Subcutaneous adipose tissue (tissue), 4 donors: ENCODE results near the gene KLC4. TPM values are rescaled to one million over a fixed set of nuclear protein-coding genes. Genes with fewer than 3 reads are reported as not detected.

Experiments used
- total RNA-seq, 4 donors: library from RNA; depleted of rRNA; stranded (reverse); fragments of >200 nt; gene quantifications; one replicate each; pipeline ENCODE4 v1.1.0, GENCODE V29; 2016
- TF ChIP-seq, protein P1 (sequence below): fragments of 450-650 bp; IDR thresholded peaks from one replicate; pipeline ENCODE4 v1.5.1; 2016; ENCODE audit warnings: low read depth, mild to moderate bottlenecking, control low read depth, antibody characterized with exemption, moderate library complexity

Gene KLC4
- total RNA-seq, 4 donors from 2014 or later: 10.9 to 24.7 (median 21.9) TPM

DNA sequence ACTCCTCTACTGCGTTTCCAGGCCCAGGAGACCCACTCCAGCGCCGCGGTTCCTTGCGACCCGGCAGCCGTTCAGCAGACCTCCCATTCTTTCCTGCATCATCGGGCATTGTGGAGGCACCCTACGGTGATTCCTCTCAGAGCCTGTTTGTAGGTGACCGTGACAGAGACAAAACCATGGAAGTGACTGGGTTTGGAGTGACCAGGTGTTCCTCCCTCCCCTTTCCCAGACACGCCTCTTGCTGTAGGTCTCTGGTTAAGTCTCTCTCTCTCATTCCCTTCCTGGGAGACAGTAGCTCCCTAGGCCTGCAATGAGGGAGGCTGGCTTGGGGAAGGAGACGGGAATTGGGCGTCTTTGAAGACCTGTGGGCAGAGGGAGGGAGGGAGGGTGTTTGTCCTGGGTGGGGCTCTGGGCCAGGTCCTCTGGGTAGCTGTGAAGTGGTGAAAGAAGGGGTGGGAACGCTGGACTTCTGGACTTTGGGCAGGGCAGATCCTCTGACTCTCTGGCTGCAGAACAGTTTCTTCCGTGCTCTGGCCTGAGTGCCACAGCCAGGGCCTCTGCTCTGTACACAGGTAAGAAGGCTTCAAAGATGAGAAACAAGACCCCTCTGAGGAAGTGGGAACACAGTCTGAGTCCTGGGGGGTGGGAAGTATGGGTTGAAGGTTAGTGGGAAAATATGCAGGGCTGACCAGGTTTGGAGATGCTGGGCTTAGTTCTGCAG lies 763 bp downstream of the KLC4 start:
- TF ChIP-seq, protein P1, sequence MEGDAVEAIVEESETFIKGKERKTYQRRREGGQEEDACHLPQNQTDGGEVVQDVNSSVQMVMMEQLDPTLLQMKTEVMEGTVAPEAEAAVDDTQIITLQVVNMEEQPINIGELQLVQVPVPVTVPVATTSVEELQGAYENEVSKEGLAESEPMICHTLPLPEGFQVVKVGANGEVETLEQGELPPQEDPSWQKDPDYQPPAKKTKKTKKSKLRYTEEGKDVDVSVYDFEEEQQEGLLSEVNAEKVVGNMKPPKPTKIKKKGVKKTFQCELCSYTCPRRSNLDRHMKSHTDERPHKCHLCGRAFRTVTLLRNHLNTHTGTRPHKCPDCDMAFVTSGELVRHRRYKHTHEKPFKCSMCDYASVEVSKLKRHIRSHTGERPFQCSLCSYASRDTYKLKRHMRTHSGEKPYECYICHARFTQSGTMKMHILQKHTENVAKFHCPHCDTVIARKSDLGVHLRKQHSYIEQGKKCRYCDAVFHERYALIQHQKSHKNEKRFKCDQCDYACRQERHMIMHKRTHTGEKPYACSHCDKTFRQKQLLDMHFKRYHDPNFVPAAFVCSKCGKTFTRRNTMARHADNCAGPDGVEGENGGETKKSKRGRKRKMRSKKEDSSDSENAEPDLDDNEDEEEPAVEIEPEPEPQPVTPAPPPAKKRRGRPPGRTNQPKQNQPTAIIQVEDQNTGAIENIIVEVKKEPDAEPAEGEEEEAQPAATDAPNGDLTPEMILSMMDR: no peak

DNA sequence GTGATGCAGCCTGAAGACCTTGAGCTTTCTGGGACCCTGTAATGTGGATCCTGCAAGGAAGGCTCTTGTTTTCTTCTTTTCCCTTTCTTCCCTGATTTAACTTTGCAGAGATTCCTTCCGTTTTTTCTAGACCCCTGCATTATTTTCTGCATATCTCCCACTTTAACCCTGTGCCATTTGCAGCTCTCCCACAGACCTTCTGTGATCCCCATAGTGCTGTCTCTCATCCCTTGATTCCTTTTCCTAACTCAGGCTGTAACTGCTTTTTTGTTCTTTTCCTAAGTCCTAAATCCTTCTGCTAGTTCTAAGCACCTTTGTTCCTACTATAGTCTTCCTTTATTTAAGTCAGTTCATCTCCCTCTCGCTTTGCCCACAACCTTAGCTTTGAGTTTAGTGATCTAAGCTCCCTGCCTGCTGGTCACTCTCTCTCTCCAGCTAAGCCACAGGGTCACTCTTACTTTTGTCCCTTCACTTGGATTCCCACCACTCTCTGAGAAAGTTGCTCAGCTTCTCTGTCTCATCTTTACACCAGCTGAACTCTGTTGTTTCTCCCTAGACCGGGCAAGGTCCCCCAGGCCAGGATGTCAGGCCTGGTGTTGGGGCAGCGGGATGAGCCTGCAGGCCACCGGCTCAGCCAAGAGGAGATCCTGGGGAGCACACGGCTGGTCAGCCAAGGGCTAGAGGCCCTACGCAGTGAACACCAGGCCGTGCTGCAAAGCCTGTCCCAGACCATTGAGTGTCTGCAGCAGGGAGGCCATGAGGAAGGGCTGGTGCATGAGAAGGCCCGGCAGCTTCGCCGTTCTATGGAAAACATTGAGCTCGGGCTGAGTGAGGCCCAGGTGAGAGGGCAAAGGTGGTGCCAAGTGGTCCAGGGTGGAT lies 1.6 kb downstream of the KLC4 start:
- TF ChIP-seq, protein P1: no peak

DNA sequence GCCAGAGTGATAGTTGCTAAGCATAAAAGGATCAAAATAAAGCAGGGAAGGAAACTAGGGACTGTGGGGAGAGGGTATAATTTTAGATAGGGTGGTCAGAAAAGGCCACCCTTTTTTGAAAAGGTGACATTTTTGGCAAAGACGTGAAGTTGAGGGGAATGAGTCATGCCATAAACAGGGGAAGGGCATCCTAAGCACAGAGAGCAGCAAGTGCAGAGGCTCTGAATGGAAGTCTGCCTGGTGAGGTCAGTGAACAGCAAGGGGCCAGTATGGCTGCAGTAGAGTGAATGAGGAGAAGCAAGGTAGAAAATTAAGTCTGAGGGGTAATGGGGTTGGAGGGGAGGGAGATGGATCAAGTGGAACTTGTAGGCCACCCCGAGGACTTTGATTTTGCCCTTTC lies 2.4 kb downstream of the KLC4 start:
- TF ChIP-seq, protein P1: no peak

DNA sequence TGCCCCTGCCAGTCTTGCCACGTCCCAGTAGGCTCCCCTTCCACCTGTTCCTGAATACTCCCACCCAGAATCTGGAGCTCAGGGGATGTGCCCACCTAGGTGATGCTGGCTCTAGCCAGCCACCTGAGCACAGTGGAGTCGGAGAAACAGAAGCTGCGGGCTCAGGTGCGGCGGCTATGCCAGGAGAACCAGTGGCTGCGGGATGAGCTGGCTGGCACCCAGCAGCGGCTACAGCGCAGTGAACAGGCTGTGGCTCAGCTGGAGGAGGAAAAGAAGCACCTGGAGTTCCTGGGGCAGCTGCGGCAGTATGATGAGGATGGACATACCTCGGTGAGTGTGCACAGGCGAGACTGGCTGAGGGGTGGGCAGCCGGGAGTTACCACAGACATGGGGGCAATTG lies 3.4 kb downstream of the KLC4 start:
- TF ChIP-seq, protein P1: no peak

DNA sequence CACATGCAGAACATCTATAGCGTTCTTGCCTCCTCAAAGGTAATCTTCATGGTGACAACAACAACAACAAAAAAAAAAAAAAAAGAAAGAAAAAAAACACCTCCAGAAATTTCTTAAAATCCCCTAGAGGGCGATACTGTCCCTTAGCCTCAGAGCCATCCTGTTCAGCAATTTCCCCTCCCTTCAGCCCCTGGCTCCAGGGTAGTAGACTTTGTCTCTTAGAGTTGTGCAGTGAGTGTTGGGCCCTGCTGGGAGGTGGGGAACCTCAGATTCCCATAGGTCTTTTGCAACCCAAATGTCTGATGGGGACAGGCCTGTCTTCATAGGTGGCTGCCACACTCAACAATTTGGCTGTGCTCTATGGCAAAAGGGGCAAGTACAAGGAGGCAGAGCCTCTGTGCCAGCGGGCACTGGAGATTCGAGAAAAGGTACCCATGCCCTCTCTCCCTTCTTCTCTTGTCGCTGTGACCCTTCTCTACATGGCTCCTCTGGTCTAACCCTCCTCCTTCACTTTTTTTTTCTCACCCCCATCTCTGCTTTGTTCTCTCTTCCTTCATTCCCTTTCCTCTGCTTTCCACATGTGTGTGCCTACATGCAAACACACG lies 10.7 kb downstream of the KLC4 start:
- TF ChIP-seq, protein P1: no peak

DNA sequence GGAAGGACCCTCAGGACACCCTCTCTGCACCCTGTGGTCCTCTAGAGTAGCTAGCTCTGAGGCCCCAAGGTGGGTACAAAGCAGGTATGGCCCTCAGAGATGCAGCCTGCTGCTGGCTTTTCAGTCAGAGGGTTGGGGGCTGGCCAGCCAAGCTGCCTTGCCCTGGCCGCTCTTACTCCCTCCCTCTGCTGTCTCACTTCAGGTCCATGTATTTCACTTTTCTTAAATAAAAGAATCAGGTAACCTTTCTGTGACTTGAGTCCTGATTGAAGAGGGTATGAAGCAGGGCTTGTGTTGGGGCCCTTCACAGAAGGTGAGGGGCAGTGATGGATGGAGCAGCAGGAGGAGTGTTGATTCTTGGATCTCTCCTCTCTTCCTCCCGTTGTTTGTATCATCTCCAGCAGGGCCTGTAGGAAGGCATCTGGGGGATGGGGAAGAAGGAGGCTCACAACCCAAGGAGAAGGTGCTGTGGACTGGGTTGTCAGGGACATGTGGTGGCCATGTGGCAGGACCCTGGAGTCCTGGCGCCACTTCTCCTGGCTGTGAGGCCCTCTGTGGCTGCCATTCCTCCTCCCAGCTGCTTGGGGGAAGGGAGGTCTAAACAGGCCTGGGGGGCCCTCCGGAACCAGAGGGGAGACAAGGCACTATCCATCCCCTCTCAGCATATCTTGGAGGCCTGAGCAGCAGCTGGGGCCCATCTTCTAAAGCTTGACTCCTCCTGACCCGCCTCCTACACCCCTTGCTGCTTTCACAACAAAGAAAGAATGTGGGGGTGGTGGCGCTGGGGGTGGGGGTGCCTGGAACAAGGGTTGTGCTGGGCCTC lies 15.6 kb downstream of the KLC4 start:
- TF ChIP-seq, protein P1: no peak
